Endothelial cell of umbilical vein (primary cell): ENCODE results near the gene FNBP1L. TPM values are rescaled to one million over a fixed set of nuclear protein-coding genes. Genes with fewer than 3 reads are reported as not detected.

ENCODE experiments used
- BruUV-seq: library from RNA; stranded (reverse); fragments of 400-500 nt; replicated peaks from 2 replicates; lab custom pipeline; 2021; lab: Mats Ljungman, UMichigan
- CTCF ChIA-PET: fragments of 300-600, 350-600 bp; sonication (Branson Sonifier 250); formaldehyde crosslinking; loops from one replicate; lab custom pipeline; 2021; ENCODE audit warnings: antibody characterized with exemption, inconsistent platforms; lab: Charles Lee
- POLR2A ChIA-PET: fragments of 300-600, 350-600 bp; sonication (Branson Sonifier 250); formaldehyde crosslinking; loops from one replicate; lab custom pipeline; 2021; ENCODE audit warnings: antibody characterized with exemption, inconsistent platforms; lab: Charles Lee
- DNase-seq: peaks from one replicate; pipeline ENCODE4 v3.0.0-alpha.2; 2011; ENCODE audit warnings: low read depth, low spot score
- FAIRE-seq: peaks from 2 replicates; lab custom pipeline; 2011; peaks lifted over from hg19 to GRCh38; lab: Jason Lieb, UNC
- H2AFZ ChIP-seq: 2 replicates; pipeline ENCODE4 v1.6.0; 2012; ENCODE audit warnings: low read depth, low read length, control low read depth, inconsistent platforms
- H3K27ac ChIP-seq: 2 replicates; pipeline ENCODE4 v1.5.1; 2011; ENCODE audit warnings: low read depth, mild to moderate bottlenecking, control low read depth, low read length, moderate library complexity; ENCODE audit not compliant: insufficient read depth
- H3K27me3 ChIP-seq, 2 experiments: 2 replicates each; pipeline versions ENCODE4 v1.6.0 to v1.6.1; 2011; ENCODE audit warnings: low read length in 2 of 2, mixed read lengths in 1 of 2; ENCODE audit not compliant: control insufficient read depth in 2 of 2, insufficient read depth in 2 of 2
- H3K36me3 ChIP-seq, 2 experiments: 2 replicates in 1 of 2; 3 replicates in 1 of 2; pipeline ENCODE4 v1.5.1; 2011; ENCODE audit warnings: low read length in 2 of 2, mild to moderate bottlenecking in 1 of 2, moderate library complexity in 1 of 2; ENCODE audit not compliant: control insufficient read depth in 2 of 2, insufficient read depth in 2 of 2; ENCODE audit errors: extremely low read depth in 1 of 2
- H3K4me1 ChIP-seq: 3 replicates; pipeline ENCODE4 v1.5.1; 2011; ENCODE audit warnings: mild to moderate bottlenecking, low read length; ENCODE audit not compliant: control insufficient read depth, insufficient read depth; ENCODE audit errors: extremely low read depth
- H3K4me2 ChIP-seq: 2 replicates; pipeline ENCODE4 v1.6.1; 2011; ENCODE audit warnings: low read length, control low read depth, mixed read lengths; ENCODE audit not compliant: insufficient read depth
- H3K4me3 ChIP-seq, 3 experiments: fragments of 200-600 bp in 1 of 3; sonication (generic), shearing (Covaris generic) in 1 of 3; replicated peaks in 1 of 3; 2 replicates each; pipeline ENCODE4 v1.5.1; 2011 to 2016; ENCODE audit warnings: control low read depth in 3 of 3, low read length in 3 of 3, mild to moderate bottlenecking in 2 of 3, inconsistent platforms in 1 of 3, low read depth in 1 of 3, moderate library complexity in 1 of 3; ENCODE audit not compliant: insufficient read depth in 1 of 3
- H3K79me2 ChIP-seq: 2 replicates; pipeline ENCODE4 v1.6.0; 2012; ENCODE audit warnings: low read length, inconsistent platforms; ENCODE audit not compliant: control insufficient read depth, insufficient read depth
- H3K9ac ChIP-seq: replicated peaks from 2 replicates; pipeline ENCODE3; 2011; ENCODE audit warnings: low read length, control low read depth; ENCODE audit not compliant: insufficient read depth; ENCODE audit errors: extremely low read depth
- H3K9me1 ChIP-seq: replicated peaks from 3 replicates; pipeline ENCODE4 v1.6.0; 2011; ENCODE audit warnings: mild to moderate bottlenecking, low read length; ENCODE audit not compliant: control insufficient read depth, insufficient read depth; ENCODE audit errors: extremely low read depth
- H3K9me3 ChIP-seq: replicated peaks from 2 replicates; pipeline ENCODE4 v1.5.1; 2012; ENCODE audit warnings: low read length, inconsistent platforms; ENCODE audit not compliant: control insufficient read depth, insufficient read depth
- H4K20me1 ChIP-seq: replicated peaks from 2 replicates; pipeline ENCODE3; 2011; ENCODE audit warnings: mild to moderate bottlenecking, low read length; ENCODE audit not compliant: control insufficient read depth, insufficient read depth; ENCODE audit errors: extremely low read depth
- EZH2 ChIP-seq: IDR thresholded peaks from 2 replicates; pipeline ENCODE4 v1.6.1; 2012; ENCODE audit warnings: borderline replicate concordance, low read depth, mild to moderate bottlenecking, moderate library complexity, low read length, inconsistent platforms; ENCODE audit not compliant: severe bottlenecking
- FOS ChIP-seq: IDR thresholded peaks from 2 replicates; pipeline ENCODE4 v1.6.1; 2011; ENCODE audit warnings: mild to moderate bottlenecking, low read length, moderate library complexity, borderline replicate concordance; ENCODE audit not compliant: insufficient read depth
- GATA2 ChIP-seq: IDR thresholded peaks from 2 replicates; pipeline ENCODE4 v1.7.0; 2011; ENCODE audit warnings: low read depth, mild to moderate bottlenecking, moderate library complexity, mixed read lengths, low read length; ENCODE audit not compliant: insufficient read length, insufficient read depth
- JUN ChIP-seq: IDR thresholded peaks from 2 replicates; pipeline ENCODE4 v1.6.1; 2011; ENCODE audit warnings: borderline replicate concordance, low read depth; ENCODE audit not compliant: insufficient read length, insufficient read depth
- MYC ChIP-seq: IDR thresholded peaks from one replicate; pipeline ENCODE4 v1.6.1; 2011; ENCODE audit warnings: mild to moderate bottlenecking, low read depth, low read length
- POLR2A ChIP-seq: IDR thresholded peaks from 2 replicates; pipeline ENCODE4 v1.6.1; 2012; ENCODE audit warnings: low read depth, mild to moderate bottlenecking, control low read depth, low read length
- POLR2AphosphoS5 ChIP-seq: IDR thresholded peaks from 2 replicates; pipeline ENCODE4 v1.6.1; 2012; ENCODE audit warnings: low read depth, mild to moderate bottlenecking, control low read depth, low read length, moderate library complexity; ENCODE audit not compliant: insufficient read depth
- dilution Hi-C: fragments of 300-500 bp; cut with MboI; formaldehyde crosslinking; loops from one replicate; pipeline ENCODE4 v1.15.0; 2019; ENCODE audit warnings: low sequenced_read_pairs; ENCODE audit not compliant: extremely low pct_ligation_motif_present
- intact Hi-C: fragments of 100-400 bp; cut with micrococcal nuclease; formaldehyde crosslinking; loops from one replicate; pipeline ENCODE4 v1.10.0; 2022
- polyA plus RNA-seq, 4 experiments: library from polyadenylated mRNA; depleted of rRNA in 3 of 4; stranded (reverse) in 3 of 4; unstranded in 1 of 4; fragments of >200 nt; gene quantifications; 2 replicates each; pipeline versions ENCODE4 v1.2.1 to v1.2.3, GENCODE V29; 2011 to 2012; ENCODE audit warnings: missing spikeins in 1 of 4
- total RNA-seq: library from RNA; stranded (reverse); gene quantifications from 2 replicates; pipeline ENCODE4 v1.2.3, GENCODE V29; 2021
- TF ChIP-seq, protein P1 (sequence below): IDR thresholded peaks from 2 replicates; pipeline ENCODE4 v1.6.1; 2011; ENCODE audit not compliant: insufficient read depth, insufficient read length
- TF ChIP-seq, protein P2 (sequence below), 2 donors: IDR thresholded peaks; 1 replicate in 1 of 2; 2 replicates in 1 of 2; pipeline ENCODE4 v1.5.1; 2011; ENCODE audit warnings: low read length in 2 of 2, mild to moderate bottlenecking in 2 of 2, moderate library complexity in 2 of 2, control low read depth in 1 of 2, inconsistent platforms in 1 of 2, low read depth in 1 of 2; ENCODE audit not compliant: insufficient read depth in 1 of 2; ENCODE audit errors: extremely low read depth in 1 of 2

FNBP1L gene
- total and polyA plus RNA-seq, 2 donors (not counting 3 experiments of a cell fraction or from before 2014, with no cell fraction given), result 28.1 to 56.4 TPM

DNA sequence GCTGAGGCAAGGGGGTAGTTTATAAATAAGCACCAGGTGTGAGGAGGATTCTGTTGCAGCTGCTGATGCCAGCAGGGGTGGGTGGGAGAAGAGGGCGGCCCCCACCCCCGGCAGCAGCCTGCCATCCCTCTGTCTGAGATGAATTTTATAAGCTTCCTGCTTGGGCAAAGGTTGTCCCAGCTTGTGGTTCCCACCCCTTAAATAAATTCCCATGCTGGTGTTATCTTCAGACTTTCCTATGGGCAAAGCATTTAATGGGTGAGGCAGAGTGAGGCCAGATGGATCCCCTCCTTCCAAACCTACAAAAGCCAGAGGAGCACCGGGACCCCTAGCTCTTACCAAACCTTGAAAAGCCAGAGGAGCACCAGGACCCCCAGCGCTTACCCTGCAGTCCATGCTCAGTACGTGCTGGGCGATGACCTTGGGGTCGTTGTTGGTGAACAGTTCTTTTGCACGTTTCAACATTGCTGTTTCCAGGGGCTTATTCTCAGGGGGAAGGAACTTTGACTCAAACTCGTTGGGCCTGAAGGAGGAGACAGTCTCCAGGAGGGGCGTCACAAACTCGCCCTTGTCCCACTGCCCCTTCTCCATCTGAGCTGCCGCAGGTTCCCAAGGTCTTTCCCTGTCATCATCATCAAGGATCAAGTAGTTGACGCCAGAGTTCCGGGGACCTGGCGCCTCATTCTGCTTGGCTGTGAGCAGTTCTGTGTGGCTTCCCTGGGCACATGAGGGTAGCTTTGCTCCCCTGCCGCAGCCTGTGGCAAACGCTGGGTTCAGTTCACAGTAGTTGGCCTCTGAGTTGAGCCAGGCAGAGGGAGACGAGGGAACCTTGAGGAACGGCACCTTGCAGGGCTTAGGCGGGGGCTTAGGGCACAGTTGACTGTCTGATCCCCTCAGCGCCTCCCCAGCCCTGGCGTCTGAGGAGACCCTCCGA lies 134.3 kb downstream of the FNBP1L start:
- Histone ChIP-seq H4K20me1 (no peaks in the 10 kb centered on the region), H3K36me3 (peaks cover 18 to 21% of the 10 kb centered on the region in 2 experiments), H3K4me3 (no peak overlapping the region), H3K4me1 (peaks cover 2% of the 10 kb centered on the region), H3K9me3 (no peaks in the 10 kb centered on the region), H3K4me2 (no peak overlapping the region), H3K27me3 (no peaks in the 10 kb centered on the region), H3K9me1 (no peaks in the 10 kb centered on the region), H3K27ac (no peak overlapping the region), H3K9ac (no peak overlapping the region), H3K79me2 (peaks cover 38% of the 10 kb centered on the region), H2AFZ (no peak overlapping the region)
- intact Hi-C loops (no loop called here), dilution Hi-C loops (no loop called here)
- ChIA-PET CTCF (interaction anchor here (1.0 kb wide), 1 partner anchor 26 kb away, joined by 3 read pairs; no protein-coding TSS in a partner anchor), POLR2A (interaction anchor here (0.6 kb wide), 2 partner anchors 11 to 876 kb away, joined by 3 read pairs; no protein-coding TSS in a partner anchor)
- DNase-seq (no peak), FAIRE-seq (no peak)
- TF ChIP-seq FOS (no peak), GATA2 (no peak), MYC (no peak), POLR2A (no peak), JUN (no peak), POLR2AphosphoS5 (no peak), EZH2 (no peak)
- TF ChIP-seq, protein P1, sequence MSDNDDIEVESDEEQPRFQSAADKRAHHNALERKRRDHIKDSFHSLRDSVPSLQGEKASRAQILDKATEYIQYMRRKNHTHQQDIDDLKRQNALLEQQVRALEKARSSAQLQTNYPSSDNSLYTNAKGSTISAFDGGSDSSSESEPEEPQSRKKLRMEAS, result no peak
- TF ChIP-seq, protein P2, sequence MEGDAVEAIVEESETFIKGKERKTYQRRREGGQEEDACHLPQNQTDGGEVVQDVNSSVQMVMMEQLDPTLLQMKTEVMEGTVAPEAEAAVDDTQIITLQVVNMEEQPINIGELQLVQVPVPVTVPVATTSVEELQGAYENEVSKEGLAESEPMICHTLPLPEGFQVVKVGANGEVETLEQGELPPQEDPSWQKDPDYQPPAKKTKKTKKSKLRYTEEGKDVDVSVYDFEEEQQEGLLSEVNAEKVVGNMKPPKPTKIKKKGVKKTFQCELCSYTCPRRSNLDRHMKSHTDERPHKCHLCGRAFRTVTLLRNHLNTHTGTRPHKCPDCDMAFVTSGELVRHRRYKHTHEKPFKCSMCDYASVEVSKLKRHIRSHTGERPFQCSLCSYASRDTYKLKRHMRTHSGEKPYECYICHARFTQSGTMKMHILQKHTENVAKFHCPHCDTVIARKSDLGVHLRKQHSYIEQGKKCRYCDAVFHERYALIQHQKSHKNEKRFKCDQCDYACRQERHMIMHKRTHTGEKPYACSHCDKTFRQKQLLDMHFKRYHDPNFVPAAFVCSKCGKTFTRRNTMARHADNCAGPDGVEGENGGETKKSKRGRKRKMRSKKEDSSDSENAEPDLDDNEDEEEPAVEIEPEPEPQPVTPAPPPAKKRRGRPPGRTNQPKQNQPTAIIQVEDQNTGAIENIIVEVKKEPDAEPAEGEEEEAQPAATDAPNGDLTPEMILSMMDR (IDR thresholded peaks at IDR 0.05; ENCODE audit: extremely low read depth in 1 of 2, insufficient read depth in 1 of 2, low read depth in 1 of 2, low read length in 2 of 2), result no peak
- no TSS peak for BruUV-seq
